ENCODE data around the gene FAM180A.

FAM180A gene

DNA sequence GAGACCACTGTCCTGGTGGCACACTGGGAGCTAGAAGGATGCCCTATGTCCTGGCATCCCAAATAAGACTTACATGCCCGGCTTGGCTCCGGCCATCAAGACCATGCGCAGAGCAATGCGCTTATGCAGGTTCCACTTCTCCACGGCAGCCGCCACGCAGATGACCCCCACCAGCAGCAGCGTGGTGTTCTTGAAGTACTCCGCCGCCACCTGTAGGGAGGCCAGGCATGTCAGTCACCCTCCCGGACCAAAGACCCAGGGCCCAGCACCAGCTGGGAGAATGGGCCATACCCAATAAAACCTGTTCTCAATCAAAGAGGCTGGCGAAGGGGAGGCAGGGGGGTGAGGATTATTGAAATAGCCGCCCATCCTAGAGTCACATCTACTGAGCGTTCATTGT, 40.6 kb downstream of the FAM180A start:
- no peak overlapping the region for H3K4me3 ChIP-seq (ENCODE audit: control insufficient read depth, low read depth, low read length)
- TF ChIP-seq, protein P1, sequence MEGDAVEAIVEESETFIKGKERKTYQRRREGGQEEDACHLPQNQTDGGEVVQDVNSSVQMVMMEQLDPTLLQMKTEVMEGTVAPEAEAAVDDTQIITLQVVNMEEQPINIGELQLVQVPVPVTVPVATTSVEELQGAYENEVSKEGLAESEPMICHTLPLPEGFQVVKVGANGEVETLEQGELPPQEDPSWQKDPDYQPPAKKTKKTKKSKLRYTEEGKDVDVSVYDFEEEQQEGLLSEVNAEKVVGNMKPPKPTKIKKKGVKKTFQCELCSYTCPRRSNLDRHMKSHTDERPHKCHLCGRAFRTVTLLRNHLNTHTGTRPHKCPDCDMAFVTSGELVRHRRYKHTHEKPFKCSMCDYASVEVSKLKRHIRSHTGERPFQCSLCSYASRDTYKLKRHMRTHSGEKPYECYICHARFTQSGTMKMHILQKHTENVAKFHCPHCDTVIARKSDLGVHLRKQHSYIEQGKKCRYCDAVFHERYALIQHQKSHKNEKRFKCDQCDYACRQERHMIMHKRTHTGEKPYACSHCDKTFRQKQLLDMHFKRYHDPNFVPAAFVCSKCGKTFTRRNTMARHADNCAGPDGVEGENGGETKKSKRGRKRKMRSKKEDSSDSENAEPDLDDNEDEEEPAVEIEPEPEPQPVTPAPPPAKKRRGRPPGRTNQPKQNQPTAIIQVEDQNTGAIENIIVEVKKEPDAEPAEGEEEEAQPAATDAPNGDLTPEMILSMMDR (IDR thresholded peaks at IDR 0.05; ENCODE audit: control insufficient read depth, insufficient read depth, low read depth, low read length, missing control alignments), result no peak
- no peak for DNase-seq (ENCODE audit: low read depth)

DNA sequence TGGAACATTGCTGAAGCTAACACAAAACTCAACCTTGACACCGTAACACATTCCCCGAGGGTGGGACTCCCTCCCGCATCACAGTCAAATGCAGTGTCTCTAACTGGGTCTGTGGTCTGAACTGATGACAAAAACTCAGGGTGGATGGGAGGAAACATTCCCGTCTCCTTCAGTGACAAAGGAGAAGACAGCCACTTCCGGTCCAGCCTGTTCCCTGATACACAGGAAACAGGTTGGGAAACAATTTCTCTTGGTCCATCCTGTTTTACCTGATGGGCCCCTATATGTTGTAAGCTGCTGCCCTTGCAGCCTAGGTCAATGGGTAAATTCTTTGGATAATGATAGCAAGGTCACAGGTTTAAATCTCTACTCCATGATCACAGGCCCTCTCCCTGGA, 41.0 kb downstream of the FAM180A start:
- DNase-seq (ENCODE audit: low read depth), result no peak
- TF ChIP-seq, protein P1 (IDR thresholded peaks at IDR 0.05; ENCODE audit: control insufficient read depth, insufficient read depth, low read depth, low read length, missing control alignments), result no peak
- H3K4me3 ChIP-seq (ENCODE audit: control insufficient read depth, low read depth, low read length), result no peak overlapping the region

DNA sequence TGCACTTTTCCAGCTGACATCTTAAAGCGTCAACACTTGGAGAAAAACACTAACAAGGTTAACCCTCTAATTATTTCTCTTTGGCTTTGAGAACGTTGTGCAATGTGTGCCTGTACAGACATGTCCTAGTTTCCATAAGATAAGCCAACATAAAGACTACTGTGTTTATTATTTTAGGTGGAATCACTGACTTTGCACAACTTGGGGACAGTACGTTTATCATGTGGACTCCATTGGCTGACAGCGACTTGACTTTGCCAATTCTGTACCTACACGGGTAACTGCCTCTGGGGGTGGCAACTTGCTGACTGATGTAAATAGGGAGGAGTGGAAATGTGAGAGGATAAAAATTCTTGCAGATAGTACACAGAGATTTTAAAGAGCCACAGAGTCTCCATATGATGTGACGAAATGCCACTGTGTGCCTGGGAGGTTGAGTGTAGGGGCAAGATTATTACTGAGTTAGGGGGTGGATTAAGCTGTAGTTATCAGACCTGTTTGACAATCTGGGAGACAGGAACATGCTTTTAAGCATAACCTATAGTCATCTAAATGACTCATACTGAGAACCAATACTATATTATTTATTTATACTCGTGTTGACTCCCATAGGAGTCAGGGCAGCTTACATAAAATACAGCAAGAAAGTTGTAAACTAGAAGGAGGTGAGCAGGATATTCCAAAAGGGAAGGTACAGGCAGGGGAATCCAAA, 41.6 kb downstream of the FAM180A start:
- TF ChIP-seq, protein P1 (IDR thresholded peaks at IDR 0.05; ENCODE audit: control insufficient read depth, insufficient read depth, low read depth, low read length, missing control alignments), result no peak
- H3K4me3 ChIP-seq (ENCODE audit: control insufficient read depth, low read depth, low read length), result no peak overlapping the region
- DNase-seq (ENCODE audit: low read depth), result no peak

DNA sequence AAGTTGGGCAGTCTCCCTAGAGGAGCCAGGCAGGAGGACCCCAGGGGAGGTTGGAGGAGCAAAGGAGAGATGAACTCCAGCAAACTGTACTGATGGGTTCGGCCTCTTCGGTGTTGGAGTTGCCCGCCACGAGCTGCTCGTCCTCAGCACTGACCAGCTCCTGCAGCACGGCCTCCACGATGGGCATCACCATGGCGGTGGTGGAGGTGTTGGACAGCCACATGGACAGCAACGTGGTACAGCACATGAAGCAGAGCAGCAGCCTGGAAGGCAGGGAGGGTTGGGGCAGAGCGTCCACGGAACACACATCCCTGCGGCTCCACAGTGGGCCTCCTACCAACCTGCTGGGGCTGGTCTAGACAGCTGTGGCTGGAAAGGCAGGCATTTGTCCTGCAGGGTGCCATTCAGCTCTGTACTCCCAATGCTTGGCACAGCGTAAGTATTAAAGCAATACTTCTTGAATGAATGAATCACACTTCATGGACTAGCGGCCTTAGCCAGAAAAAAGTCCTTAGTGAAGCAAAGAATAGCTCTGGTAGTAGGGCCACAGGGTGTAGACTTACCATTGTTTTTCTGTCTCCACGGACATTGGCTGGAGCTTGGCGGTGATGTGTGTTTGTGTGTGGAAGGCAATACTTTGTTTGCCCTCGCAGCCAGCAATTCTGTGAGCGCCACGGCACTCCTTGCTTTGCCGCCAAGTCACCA, 42.4 kb downstream of the FAM180A start:
- TF ChIP-seq, protein P1 (IDR thresholded peaks at IDR 0.05; ENCODE audit: control insufficient read depth, insufficient read depth, low read depth, low read length, missing control alignments), result no peak
- H3K4me3 ChIP-seq (ENCODE audit: control insufficient read depth, low read depth, low read length), result no peak overlapping the region
- DNase-seq (ENCODE audit: low read depth), result no peak

DNA sequence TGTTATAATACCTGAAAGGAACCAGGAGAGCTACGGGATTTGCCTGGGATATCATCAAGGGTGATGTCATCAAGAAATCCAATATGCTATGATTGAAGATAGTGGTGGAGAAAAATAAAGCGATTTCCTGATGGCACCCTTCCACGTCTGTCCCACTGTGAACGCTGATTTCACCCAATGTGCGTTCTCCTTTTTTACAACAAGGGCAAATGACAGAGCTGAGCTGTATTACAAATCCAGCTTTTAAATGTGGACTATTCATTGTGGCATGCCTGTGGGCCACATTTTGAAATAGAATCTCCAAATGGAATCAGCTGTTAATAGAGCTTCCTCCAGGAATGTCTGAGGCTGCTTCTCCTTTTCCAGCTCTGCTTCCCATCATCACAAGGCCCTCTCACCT, 43.9 kb downstream of the FAM180A start:
- TF ChIP-seq, protein P1 (IDR thresholded peaks at IDR 0.05; ENCODE audit: control insufficient read depth, insufficient read depth, low read depth, low read length, missing control alignments), result no peak
- H3K4me3 ChIP-seq (ENCODE audit: control insufficient read depth, low read depth, low read length), result no peak overlapping the region
- no peak for DNase-seq (ENCODE audit: low read depth)

DNA sequence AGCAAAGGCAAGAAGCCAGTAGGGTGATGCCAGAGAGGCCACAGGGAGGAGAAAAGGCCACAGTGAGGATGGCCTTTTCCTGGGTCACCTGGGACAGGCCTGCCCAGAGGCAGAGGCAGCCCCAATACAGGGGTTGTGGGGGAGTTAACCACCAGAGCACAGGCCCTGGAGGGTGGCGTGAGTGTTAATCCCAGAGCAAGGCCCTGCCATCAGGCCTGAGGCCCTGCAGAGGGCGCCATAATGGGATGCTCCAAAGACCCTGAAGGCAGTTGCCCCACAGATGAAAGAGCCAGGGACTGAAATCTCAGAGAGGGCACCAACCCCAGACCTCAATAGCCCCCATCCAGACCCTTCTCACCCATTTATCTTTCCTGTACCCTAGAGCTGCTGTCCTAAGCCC, 44.5 kb downstream of the FAM180A start:
- TF ChIP-seq, protein P1 (IDR thresholded peaks at IDR 0.05; ENCODE audit: control insufficient read depth, insufficient read depth, low read depth, low read length, missing control alignments), result peak; percentile 11
- DNase-seq (ENCODE audit: low read depth), result no peak
- H3K4me3 ChIP-seq (ENCODE audit: control insufficient read depth, low read depth, low read length), result no peak overlapping the region
